HG02840 (cell line): Measurements from ENCODE around the gene HOXC5.
A peak's percentile ranks its signal among the peaks of the same experiment; 100 is the strongest.

Experiments used
- ATAC-seq: cut with Tn5 transposase; IDR thresholded peaks from one replicate; pipeline ENCODE4 v1.9.1; 2021; ENCODE audit warnings: mild to moderate bottlenecking, moderate library complexity, moderate number of reproducible peaks; ENCODE audit not compliant: unreplicated experiment, low FRiP score

Gene HOXC5

DNA sequence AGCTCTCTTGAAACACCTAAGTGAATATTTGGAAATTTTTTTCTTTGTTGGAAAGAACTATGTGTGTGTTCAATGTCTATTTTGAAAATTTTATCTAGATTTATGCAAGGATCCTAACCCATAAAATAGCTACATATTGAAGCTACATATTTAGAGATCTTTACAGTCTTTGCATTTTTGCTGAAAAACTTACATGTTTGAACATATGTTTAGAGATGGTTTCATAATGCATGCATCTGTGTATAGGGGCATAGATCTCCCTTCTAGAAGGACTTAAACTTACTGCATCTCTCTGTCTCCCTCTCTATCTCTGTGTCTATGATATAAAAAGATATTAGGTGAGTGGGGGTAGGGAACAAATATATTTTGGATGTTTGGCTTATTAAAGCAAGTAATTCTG is 12.6 kb downstream of the HOXC5 start:
- ATAC-seq: no peak

DNA sequence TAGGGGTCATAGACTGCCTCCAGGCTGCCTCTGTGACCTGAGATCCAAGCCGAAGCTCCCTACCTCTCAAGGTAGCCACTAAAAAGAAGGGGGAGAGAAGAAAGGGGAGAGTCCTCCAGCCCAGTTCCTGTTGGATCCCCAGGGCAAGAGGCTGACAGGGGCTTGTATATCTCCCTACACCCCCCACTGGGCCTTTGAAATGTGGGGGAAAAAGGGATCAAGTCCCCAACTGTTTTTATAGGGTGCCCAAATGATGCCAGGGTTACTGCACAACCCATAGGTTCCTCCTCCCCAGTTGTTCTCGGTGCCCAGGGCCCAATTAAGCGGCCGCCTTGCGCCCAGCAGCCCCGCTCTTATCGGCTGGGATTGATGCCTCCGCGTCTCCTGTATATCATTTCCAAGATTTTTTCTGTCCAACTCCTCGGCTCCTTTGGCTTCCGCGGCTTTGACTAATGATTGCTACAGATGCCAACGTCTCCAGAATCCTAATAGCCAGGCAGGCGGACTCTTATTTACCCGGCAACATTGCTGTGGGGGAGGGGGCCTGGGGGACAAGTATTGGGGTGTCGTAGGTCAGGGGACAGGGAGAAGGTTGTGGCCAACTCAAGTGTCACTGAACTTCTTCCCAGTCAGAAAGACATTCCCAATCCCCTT is 13.1 kb downstream of the HOXC5 start:
- ATAC-seq: no peak

DNA sequence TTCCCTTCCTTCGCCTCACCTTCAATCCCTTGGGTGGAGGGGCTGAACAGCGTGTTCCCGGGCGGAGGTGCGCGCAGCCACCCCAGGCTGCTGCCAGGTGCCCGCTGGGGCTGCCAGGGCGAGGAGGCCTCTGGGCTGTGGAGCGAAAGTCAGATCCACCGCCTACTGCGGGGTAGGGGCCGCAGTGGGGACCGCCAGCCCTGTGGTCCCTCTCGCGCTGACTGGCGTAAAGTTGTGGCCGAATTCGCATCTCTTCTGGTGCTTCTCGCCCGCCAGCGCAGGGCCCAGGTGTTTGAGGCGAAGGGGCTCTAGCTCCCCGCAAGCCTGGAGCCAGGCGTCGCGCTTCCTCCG is 13.9 kb downstream of the HOXC5 start:
- ATAC-seq: no peak

- no peak for ATAC-seq
These were observed 14.5 kb downstream of the HOXC5 start for GRCh38 chr12:54047160-54047963.

DNA sequence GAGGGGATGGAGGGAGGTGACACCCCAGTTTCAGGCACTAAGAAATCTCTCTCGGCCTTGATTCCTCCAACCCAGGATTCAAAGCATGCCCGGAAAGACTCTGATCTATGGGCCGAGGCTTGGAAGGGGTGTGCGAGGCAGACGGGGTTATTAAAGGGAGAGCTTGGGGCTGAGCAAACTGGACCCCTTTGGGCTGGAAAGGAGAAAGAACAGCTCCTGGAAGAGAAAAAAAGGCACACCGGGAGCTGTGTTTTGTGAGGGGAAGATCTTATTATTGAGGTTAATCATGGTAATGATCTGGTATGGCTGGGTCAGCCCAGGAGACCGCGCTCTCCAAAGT is 15.1 kb downstream of the HOXC5 start:
- no peak for ATAC-seq

DNA sequence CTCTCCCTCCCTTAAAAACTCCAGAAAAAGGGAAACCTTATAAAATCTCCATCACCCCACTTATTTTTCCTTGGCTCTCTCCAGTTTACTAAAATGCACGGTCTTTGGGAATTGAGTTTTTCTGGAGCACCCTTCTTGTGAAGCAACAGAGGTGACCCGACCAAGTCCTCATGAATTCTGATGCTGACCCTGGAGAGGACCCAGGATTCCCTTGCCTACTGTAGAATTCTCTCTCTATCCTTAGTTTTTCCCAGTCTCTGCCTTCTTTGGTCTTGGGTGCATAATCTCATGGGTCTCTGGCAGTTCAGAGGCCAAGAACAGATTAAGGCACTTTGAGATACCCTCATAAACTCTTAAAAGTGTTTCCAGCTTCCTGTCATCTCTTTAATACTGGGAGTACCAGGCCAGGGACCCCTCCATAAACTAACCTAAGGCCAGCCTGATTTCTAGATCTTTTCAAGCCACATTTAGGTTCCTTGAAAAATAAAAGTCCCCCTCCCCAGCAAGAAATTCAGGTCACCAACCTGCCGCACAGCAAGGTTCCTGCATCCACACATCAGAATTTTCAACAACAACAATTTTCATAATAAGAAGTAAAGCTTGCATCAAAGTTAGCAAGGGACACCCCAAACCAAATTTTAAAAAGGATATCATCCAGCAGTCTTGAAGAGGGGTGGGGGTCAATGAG is 15.7 kb downstream of the HOXC5 start:
- ATAC-seq: no peak

DNA sequence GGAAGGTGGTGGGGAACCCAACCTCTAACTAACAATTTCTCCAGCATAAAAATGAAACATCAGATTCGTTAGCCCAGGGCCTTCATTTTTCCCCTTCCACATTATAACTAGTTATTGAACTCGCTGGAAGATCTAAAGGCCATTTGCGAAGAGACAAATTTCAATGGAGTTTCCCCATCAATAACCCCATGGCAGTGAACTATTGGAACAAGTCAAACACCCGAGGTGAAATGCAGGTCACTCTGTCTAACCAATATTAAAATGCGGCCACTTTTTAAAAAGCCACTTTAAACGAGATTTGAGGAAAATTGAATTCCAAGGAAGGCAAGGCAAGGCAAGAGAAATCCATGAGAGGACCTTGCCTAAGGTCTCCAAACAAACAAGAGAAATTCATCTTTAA is 16.3 kb downstream of the HOXC5 start:
- ATAC-seq: no peak

DNA sequence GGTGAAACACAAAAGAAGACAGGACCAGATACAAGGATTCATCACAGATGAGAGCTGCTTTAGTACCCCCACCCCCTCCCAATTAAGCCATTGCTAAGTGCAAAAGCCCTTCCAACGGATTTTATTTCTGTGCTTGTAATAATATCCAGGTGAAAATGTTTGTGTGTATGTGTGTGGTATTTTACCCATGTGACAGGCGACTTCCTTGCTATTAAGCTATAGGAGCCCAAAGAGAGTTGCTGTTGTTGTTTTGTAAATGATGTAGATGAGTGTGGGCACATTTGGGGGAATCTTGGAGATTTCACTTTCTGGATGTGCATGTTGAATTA is 17.6 kb downstream of the HOXC5 start:
- no peak for ATAC-seq

DNA sequence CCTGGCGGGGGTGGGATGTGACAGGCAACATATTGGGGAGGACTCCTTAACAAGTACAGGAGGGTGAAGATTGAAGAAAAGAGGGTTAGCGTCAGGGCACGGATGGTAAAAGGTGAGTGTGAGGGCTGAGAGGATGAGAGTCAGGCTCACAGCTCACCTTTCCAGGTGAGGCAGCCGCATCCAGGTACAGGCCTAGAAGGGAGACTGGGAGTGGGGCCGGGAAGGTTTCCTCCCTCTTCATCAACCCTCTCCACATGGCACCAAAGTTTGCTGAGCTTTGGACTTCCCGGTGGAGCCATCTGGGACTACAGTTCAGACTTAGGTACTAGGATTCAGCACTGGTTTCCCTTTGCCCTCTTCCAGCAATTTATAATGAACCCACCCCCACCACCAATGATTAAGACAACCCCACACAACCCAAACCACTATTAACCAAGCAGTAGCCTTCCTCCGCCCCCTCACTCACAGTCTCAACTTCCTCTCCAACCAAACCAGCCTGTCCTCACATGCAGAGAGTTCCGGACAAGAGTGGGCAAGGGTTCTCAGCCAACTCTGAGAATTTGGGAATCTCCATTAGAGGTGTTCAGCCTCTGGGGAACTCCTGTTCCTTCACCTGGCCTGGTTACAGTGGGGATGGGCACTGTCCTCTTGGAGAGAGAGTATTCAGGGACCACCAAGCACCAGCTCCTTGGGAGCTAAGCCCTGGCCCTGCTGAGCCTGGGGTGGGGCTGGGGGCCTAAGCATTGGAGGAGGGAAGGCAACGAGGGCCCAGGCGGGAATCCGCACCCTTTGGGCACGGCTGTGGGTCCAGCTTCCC is 18.4 kb downstream of the HOXC5 start:
- ATAC-seq: no peak

GRCh38 chr12:54051874-54052437 is 19.1 kb downstream of the HOXC5 start:
- ATAC-seq: no peak

DNA sequence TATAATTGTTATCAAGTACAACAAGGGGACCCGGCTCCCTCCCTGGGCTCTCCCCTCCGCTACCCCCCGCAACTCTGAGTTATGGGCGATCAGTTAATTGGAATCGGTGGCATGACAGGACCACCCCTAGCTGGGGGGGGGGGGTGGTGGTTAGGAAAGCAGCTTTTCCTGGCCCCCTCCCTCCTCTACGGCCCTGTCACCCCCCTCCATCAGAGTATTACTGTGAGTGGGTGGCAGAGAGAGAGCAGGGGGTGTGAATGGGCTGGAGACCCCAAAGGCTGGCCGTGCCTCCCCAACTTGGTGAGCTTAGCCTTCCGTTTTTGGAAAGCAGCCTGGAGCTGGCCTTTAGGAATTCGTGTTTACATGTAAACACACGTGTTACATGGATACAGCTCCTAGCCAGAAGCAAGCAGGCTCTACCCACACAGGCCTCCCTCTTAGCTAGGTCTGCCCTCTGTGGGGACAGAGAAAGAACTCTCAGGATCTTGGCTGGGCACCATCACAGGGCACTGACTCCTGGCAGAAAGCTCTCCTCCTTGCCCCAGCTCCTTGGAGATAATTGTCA is 19.7 kb downstream of the HOXC5 start:
- ATAC-seq: no peak

DNA sequence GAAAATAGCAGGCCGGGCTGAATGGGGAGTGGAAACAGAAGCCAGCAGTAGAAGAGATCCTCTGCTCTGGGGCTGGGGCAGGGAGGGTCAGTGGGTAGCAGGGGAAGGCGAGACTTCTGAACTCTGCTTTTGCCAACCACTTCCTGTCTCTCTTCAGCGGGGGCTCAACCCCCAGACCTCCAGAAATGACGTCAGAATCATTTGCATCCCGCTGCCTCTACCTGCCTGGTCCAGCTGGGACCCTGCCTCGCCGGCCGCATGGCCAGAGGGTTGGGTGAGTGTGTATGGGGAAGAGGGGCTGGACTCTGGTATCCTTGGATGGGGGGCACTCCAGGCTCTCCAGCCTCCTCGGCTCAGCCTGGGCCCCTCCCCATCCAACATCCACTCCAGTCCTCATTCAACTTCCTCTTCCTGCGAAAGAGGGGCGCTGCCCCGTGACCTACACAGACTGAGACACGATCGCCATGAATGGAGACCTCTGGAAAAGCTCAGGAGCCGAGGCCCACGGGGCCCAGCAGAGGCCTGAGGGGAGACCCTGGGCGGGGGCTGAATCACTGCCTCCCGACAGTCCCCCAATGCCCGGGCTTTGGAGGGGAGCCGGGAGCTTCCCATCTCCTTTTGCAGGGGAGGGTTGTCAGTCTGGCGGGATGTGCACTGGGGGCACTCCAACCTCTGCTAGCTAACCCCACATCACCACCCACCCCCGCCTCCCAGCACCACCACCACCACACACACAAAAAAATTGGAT is 20.3 kb downstream of the HOXC5 start:
- ATAC-seq: peak; percentile 58

DNA sequence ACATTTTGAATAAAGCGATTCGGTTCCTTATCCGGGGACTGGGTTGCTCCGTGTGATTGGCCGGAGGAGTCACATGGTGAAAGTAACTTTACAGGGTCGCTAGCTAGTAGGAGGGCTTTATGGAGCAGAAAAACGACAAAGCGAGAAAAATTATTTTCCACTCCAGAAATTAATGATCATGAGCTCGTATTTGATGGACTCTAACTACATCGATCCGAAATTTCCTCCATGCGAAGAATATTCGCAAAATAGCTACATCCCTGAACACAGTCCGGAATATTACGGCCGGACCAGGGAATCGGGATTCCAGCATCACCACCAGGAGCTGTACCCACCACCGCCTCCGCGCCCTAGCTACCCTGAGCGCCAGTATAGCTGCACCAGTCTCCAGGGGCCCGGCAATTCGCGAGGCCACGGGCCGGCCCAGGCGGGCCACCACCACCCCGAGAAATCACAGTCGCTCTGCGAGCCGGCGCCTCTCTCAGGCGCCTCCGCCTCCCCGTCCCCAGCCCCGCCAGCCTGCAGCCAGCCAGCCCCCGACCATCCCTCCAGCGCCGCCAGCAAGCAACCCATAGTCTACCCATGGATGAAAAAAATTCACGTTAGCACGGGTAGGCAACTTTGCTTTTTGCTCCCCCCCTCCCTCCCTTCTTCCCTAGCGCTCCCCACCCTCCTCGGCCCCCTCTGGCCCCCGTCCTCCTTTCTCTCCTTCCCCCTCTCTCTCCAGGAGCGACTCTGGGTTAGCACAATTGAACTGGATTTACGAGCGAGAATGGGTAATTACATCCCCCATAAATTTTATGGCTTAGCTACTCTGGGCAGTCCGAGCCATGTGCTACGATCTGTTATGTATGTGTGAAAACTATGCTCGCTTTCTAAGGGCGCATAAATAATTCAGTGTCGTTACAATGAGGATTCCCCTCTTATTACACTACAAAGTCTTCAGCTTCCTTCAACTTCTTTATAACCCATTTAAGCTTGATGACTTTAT is 21.2 kb downstream of the HOXC5 start, which contains the start of gene HOXC4:
HOXC4 (plus strand) TSS at position 85 of the 991 bp plus-strand sequence; CDS start at position 173, 88 bp downstream.
- ATAC-seq: peak; percentile 15

- no peak for ATAC-seq
These were observed 21.9 kb downstream of the HOXC5 start for GRCh38 chr12:54054742-54055194.

- no peak for ATAC-seq
These were observed 22.7 kb downstream of the HOXC5 start for GRCh38 chr12:54055552-54055951.

GRCh38 chr12:54056110-54056509 is 23.3 kb downstream of the HOXC5 start:
- no peak for ATAC-seq

DNA sequence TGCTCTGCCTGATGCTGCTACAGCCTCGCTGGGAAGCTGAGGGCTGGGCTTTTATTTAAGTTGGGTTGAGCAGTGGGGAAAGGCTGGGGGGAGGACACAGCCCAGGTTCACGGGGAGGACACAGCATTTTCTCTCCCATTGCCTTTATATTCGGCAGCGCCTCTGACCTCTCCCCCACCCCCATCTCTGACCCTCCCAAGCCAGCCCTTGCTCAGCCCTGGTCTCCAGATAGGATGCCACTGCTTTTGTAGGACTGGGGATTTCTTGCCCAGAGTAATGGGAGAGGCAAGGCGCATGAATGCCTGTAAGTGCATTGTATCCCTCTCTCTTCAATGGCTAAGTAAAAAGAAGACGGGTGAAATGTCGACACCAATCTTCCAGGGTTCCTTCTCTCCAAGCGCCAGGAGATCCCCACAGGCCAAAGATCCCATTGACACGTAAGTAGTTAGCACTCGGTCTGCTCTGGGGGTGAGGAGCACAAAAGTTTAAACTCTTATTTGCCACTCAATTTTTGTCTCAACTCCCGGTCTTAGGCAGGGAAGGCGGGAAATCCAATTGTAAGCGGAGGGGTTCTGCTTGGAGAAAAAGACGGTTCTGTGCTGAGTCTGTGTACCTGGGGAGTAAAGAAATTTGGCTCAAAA is 25.4 kb downstream of the HOXC5 start:
- ATAC-seq: no peak

DNA sequence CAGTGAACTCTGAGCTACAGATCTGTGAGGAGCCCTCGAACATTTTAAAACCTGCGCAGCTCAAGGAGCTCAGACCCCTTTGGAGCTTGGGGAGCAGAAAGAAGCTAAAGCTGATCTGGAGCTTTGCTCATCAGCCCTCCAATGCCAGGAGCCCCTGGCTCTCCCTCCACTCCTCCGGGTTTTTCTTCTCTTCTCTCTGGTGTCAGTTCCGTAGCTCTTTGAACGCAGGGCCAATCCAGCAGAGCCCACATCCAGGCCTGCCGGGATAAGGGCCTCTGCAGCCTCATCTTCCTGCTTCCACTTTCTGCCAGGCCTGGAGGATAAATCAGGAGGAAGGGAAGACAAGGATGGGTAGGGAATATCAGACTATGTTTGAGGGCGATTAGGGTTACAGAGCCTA is 26.8 kb downstream of the HOXC5 start:
- no peak for ATAC-seq
